HCEC 1CT (cell line): Measurements from ENCODE around the gene PATL2.
"Not testable (repeated sequence)": the region's sequence is repeated elsewhere in the genome, so short reads cannot be mapped to it uniquely, and the experiment has no call there.

ENCODE experiments used
- DNase-seq: peaks from one replicate; pipeline ENCODE4 v3.0.0-alpha.2; 2017

PATL2 gene

DNA sequence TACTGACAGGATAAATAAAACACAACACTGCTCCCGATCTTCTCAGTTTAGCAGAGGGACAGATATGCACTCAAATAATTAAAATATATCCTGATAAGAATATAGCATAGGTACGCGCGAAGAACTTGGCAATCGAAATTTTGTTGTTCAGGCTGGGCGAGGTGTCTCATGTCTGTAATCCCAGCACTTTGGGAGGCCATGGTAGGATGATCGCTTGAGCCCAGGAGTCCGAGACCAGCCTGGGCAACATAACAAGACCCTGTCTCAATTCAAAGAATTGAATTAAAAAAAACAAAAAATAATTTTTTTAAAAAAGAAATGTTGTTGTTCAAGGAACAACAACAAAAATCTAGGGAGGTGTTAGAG, 7.8 kb upstream of the PATL2 start:
- no peak for DNase-seq

GRCh38 chr15:44718180-44718926, 7.2 kb upstream of the PATL2 start:
- DNase-seq = no peak

DNA sequence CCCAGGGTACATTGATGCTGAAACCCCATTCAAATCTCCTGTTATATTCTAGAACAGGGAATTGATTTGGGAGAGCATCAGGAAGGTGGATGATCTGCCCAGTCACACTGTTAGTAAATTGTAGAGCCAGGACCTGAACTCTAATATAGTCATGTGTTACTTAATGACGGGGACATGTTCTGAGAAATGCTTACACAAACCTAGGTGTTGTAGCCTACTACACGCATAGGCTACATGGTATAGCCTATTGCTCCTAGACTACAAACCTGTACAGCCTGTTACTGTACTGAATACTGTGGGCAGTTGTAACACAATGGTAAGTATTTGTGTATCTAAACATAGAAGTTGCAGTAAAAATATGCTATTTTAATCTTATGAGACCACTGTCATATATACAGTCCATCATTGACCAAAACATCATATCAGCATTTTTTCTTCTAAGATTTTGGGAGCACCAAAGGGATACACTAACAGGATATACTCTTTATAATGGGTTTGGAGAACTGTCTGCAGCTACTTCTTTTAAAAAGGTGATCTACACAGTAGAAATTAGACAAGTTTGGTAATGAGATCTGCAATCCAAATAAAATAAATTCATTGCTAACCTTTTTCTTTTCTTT, 6.0 kb upstream of the PATL2 start:
- no peak for DNase-seq

- no peak for DNase-seq
These were observed 4.7 kb upstream of the PATL2 start for GRCh38 chr15:44715797-44716334.

DNA sequence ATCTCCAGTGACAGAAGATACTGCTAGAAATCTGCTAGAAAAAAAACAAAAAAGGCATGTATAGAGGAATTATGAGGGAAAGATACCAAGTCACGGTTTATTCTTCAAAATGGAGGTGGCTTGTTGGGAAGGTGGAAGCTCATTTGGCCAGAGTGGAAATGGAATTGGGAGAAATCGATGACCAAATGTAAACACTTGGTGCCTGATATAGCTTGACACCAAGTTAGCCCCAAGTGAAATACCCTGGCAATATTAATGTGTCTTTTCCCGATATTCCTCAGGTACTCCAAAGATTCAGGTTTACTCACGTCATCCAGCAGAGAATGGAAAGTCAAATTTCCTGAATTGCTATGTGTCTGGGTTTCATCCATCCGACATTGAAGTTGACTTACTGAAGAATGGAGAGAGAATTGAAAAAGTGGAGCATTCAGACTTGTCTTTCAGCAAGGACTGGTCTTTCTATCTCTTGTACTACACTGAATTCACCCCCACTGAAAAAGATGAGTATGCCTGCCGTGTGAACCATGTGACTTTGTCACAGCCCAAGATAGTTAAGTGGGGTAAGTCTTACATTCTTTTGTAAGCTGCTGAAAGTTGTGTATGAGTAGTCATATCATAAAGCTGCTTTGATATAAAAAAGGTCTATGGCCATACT, 4.1 kb upstream of the PATL2 start:
- DNase-seq = no peak

- peak; percentile 46 for DNase-seq
These were observed 2.2 kb upstream of the PATL2 start for GRCh38 chr15:44713006-44713966.

GRCh38 chr15:44712346-44713005, 1.4 kb upstream of the PATL2 start:
- peak; percentile 77 for DNase-seq

GRCh38 chr15:44711743-44712345, 721 bp upstream of the PATL2 start:
- peak; percentile 37 for DNase-seq

DNA sequence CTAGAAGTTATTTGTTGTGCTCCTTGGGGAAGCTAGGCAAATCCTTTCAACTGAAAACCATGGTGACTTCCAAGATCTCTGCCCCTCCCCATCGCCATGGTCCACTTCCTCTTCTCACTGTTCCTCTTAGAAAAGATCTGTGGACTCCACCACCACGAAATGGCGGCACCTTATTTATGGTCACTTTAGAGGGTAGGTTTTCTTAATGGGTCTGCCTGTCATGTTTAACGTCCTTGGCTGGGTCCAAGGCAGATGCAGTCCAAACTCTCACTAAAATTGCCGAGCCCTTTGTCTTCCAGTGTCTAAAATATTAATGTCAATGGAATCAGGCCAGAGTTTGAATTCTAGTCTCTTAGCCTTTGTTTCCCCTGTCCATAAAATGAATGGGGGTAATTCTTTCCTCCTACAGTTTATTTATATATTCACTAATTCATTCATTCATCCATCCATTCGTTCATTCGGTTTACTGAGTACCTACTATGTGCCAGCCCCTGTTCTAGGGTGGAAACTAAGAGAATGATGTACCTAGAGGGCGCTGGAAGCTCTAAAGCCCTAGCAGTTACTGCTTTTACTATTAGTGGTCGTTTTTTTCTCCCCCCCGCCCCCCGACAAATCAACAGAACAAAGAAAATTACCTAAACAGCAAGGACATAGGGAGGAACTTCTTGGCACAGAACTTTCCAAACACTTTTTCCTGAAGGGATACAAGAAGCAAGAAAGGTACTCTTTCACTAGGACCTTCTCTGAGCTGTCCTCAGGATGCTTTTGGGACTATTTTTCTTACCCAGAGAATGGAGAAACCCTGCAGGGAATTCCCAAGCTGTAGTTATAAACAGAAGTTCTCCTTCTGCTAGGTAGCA, 657 bp downstream of the PATL2 start:
- peak; percentile 41 for DNase-seq

DNA sequence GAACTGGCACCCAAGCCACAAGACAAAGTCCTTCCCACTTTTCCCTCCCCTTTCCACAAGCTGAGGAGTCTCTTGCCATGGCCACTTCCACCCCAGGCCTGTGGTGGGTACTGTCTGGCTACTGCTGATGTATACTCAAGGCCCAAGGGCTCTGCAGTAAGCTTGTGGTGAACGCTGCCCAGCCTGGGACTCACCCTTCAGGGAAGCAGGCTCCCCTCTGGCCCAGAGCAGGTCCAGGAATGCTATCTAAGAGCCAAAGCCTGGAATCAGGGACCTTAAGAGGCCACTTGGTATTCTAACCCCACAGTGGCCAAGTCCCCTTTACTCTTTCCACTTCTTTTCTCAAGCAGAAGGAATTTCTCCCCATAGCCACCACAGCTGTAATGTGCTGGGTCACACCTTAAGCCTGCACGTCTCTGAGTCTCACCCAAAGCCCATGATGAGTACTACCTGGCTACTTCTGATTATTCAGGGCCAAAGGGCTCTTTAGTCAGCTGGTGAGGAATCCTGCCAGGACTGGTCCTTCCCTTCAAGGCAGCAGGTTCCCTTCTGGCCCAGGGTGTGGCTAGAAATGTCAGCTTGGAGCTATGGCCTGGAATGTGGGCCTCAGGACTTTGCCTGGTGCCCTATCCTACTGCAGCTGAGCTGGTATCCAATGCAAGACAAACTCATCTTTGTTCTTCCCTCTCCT, 4.0 kb downstream of the PATL2 start:
- DNase-seq = no peak

GRCh38 chr15:44706401-44706800, 4.7 kb downstream of the PATL2 start:
- DNase-seq = no peak

DNA sequence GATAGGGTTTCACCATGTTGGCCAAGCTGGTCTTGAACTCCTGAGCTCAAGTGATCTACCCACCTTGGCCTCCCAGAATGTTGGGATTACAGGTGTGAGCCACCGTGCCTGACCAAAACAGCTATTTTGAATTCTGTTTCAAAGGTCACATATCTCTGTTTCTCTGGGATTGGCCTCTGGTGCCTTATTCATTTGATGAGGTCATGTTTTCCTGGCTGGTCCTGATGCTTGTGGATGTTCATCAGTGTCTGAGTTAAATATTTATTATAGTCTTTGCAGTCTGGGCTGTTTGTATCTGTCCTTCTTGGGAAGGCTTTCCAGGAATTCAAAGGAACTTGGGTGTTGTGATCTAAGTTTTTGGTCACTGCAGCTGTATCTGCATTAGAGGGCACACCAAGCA, 5.1 kb downstream of the PATL2 start:
- no peak for DNase-seq

- DNase-seq = not testable (repeated sequence)
These were observed 10.4 kb downstream of the PATL2 start for GRCh38 chr15:44700676-44701075.

DNA sequence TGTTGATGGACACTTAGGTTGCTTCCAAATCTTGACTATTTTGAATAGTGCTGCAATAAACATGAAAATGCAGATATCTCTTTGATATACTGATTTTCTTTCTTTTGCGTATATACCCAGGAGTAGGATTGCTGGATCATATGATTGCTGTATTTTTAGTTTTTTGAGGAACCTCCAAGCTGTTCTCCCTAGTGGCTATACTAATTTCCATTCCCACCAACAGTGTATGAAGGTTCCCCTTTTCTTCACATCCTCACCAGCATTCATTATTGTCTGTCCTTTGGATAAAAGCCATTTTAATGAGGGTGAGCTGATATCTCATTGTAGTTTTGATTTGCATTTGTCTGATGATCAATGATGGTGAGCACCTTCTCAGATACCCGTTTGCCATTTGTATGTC, 12.5 kb downstream of the PATL2 start:
- no peak for DNase-seq

DNA sequence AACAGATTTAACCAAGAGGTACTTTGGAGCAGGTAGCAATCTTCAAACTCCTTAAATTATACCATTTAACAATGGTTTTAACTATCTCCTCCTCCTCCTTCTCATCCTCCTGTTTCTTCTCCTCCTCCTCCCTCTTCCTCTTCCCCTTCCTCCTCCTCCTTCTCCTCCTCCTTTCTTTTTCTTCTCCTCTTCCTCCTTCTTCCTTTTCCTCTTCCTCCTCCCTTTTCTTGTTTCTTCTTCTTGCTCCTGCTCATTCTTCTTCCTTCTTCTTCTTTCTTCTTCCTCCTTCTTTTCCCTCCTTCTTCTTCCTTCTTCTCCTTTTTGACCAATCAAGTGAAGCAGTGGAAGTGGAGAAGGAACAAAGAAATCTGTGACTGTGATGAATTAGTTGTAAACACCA, 14.1 kb downstream of the PATL2 start:
- no peak for DNase-seq

GRCh38 chr15:44695294-44695693, 15.8 kb downstream of the PATL2 start:
- DNase-seq = no peak

DNA sequence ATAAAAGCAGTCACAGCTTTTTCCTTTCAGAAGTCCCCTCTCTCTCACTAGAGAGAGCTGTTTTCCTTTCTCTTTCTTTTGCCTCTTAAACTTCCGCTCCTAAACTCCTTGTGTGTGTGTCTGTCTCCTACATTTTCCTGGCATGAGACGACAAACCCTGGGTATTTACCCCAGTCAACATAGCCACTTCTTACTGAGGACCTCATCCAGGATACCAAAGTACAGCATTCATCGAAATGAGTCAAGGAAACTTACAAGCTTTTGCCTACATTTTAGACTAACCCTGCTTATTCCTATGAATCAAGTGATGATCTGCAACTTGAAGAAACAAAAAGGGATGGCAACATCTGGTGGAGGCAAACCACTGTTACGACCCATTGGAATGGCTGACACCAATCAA, 16.7 kb downstream of the PATL2 start:
- no peak for DNase-seq

- DNase-seq = no peak
These were observed 18.5 kb downstream of the PATL2 start for GRCh38 chr15:44692659-44693058.

DNA sequence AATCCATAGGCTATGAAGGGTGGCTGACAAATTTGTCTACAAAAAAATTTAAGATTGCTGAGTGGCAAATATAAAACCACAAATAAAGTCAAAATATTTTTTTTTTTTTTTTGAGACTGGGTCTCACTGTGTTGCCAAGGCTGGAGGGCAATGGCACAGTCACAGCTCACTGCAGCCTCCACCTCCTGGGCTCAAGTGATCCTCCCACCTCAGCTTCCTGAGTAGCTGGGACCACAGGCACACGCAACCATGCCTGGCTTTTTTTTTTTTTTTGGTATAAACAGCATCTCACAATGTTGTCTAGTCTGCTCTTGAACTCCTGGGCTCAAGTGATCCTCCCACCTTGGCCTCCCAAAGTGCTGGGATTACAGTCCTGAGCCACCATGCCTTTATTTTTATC, 20.9 kb downstream of the PATL2 start:
- DNase-seq = not testable (repeated sequence)

DNA sequence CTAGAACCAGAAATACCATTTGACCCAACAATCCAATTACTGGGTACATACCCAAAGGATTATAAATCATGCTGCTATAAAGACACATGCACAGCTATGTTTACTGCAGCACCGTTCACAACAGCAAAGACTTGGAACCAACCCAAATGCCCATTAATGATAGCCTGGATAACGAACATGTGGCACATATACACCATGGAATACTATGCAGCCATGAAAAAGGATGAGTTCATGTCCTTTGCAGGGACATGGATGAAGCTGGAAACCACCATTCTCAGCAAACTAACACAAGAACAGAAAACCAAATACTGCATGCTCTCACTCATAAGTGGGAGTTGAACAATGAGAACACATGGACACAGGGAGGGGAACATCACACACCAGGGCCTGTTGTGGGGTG, 21.8 kb downstream of the PATL2 start:
- not testable (repeated sequence) for DNase-seq
